Naive B cell (primary cell): ENCODE measurements around the gene ZNF473. TPM values are rescaled to one million over a fixed set of nuclear protein-coding genes. Genes with fewer than 3 reads are reported as not detected.
A peak's percentile ranks its signal among the peaks of the same experiment; 100 is the strongest.

Experiments used
- ATAC-seq, 2 donors: fragments of 150-1000 bp; cut with Tn5 transposase; 2 replicates each; pipeline ENCODE4 v1.10.0; 2021; ENCODE audit warnings: low read depth in 2 of 2, mild to moderate bottlenecking in 2 of 2, moderate library complexity in 2 of 2
- DNase-seq: peaks from one replicate; pipeline ENCODE4 v3.0.0; 2022
- H3K27ac Mint-ChIP-seq, 6 donors: one replicate each; pipeline ENCODE4 v1.8.0; 2020 to 2022; ENCODE audit warnings: mild to moderate bottlenecking in 6 of 6, mixed read lengths in 6 of 6, moderate library complexity in 5 of 6, inconsistent platforms in 2 of 6
- H3K27me3 Mint-ChIP-seq, 3 donors: one replicate each; pipeline ENCODE4 v1.8.0; 2021 to 2022; ENCODE audit warnings: mixed read lengths in 3 of 3, mild to moderate bottlenecking in 1 of 3
- H3K36me3 Mint-ChIP-seq, 2 donors: one replicate each; pipeline ENCODE4 v1.8.0; 2020 to 2022; ENCODE audit warnings: mixed read lengths in 2 of 2, inconsistent platforms in 1 of 2, mild to moderate bottlenecking in 1 of 2
- H3K4me1 Mint-ChIP-seq, 3 donors: one replicate each; pipeline ENCODE4 v1.8.0; 2020 to 2022; ENCODE audit warnings: mixed read lengths in 3 of 3, inconsistent platforms in 1 of 3, mild to moderate bottlenecking in 1 of 3, moderate library complexity in 1 of 3
- H3K4me3 Mint-ChIP-seq, 8 donors: one replicate each; pipeline ENCODE4 v1.8.0; 2020 to 2022; ENCODE audit warnings: mild to moderate bottlenecking in 8 of 8, mixed read lengths in 8 of 8, moderate library complexity in 8 of 8, inconsistent platforms in 2 of 8
- H3K9me3 Mint-ChIP-seq, 7 donors: one replicate each; pipeline ENCODE4 v1.8.0; 2020 to 2022; ENCODE audit warnings: mixed read lengths in 7 of 7, mild to moderate bottlenecking in 5 of 7, inconsistent platforms in 2 of 7, moderate library complexity in 1 of 7
- polyA plus RNA-seq, 6 donors: library from polyadenylated mRNA; unstranded; fragments of 300-500 nt; fragmentation: Illumina TruSeq; gene quantifications; one replicate each; pipeline ENCODE4 v1.2.3, GENCODE V29; 2021; ENCODE audit warnings: low read depth in 6 of 6

Gene ZNF473
- polyA plus RNA-seq, 6 donors from 2014 or later, result 3.1 to 8.6 (median 5.4) TPM

GRCh38 chr19:49988433-49988832, 37.4 kb upstream of the ZNF473 start:
- DNase-seq, result no peak
- no peak for ATAC-seq
- Mint-ChIP-seq H3K9me3 (peaks cover 0 to 7% (median 0%) of the 10 kb centered on the region in 7 donors), H3K27me3 (no peaks in the 10 kb centered on the region), H3K27ac (peak overlapping the region in 2 of 6 donors; percentile 32 to 76), H3K4me1 (peaks cover 0 to 19% (median 6%) of the 10 kb centered on the region in 3 donors), H3K4me3 (peak overlapping the region in 2 of 8 donors; percentile 56 to 64), H3K36me3 (peaks cover 17 to 42% of the 10 kb centered on the region in 2 donors)

GRCh38 chr19:49997709-49998108, 28.1 kb upstream of the ZNF473 start:
- peaks cover 0 to 2% (median 0%) of the 10 kb centered on the region in 3 donors for H3K4me1 Mint-ChIP-seq
- peaks cover 0 to 1% (median 0%) of the 10 kb centered on the region in 7 donors for H3K9me3 Mint-ChIP-seq
- H3K4me3 Mint-ChIP-seq, result no peak overlapping the region
- H3K27me3 Mint-ChIP-seq, result no peaks in the 10 kb centered on the region
- DNase-seq (peak; percentile 12), ATAC-seq (peak; percentile 59 to 68)
- H3K36me3 Mint-ChIP-seq, result peaks cover 23 to 43% of the 10 kb centered on the region in 2 donors
- peak overlapping the region in 1 of 6 donors; percentile 64 for H3K27ac Mint-ChIP-seq

- ATAC-seq (no peak), DNase-seq (no peak)
- no peak overlapping the region for H3K4me3 Mint-ChIP-seq
- H3K9me3 Mint-ChIP-seq, result no peaks in the 10 kb centered on the region
- H3K27me3 Mint-ChIP-seq, result no peaks in the 10 kb centered on the region
- peaks cover 0 to 4% (median 0%) of the 10 kb centered on the region in 3 donors for H3K4me1 Mint-ChIP-seq
- H3K27ac Mint-ChIP-seq, result no peak overlapping the region
- H3K36me3 Mint-ChIP-seq, result peaks cover 8 to 37% of the 10 kb centered on the region in 2 donors
Observed at GRCh38 chr19:49999371-50000010, 26.3 kb upstream of the ZNF473 start.

GRCh38 chr19:50000038-50000840, 25.6 kb upstream of the ZNF473 start:
- Mint-ChIP-seq H3K4me1 (peaks cover 0 to 4% (median 4%) of the 10 kb centered on the region in 3 donors), H3K27me3 (no peaks in the 10 kb centered on the region)
- no peak for ATAC-seq

GRCh38 chr19:50000841-50001557, 24.8 kb upstream of the ZNF473 start:
- no peaks in the 10 kb centered on the region for H3K9me3 Mint-ChIP-seq
- H3K27ac Mint-ChIP-seq, result no peak overlapping the region
- no peak for DNase-seq
- H3K4me1 Mint-ChIP-seq, result peaks cover 0 to 4% (median 4%) of the 10 kb centered on the region in 3 donors
- no peak for ATAC-seq
- H3K4me3 Mint-ChIP-seq, result peak overlapping the region in 1 of 8 donors; percentile 69
- H3K27me3 Mint-ChIP-seq, result no peaks in the 10 kb centered on the region
- H3K36me3 Mint-ChIP-seq, result peaks cover 6 to 36% of the 10 kb centered on the region in 2 donors

More at GRCh38 chr19:50000038-50000840, 25.6 kb upstream of the ZNF473 start:
- no peaks in the 10 kb centered on the region for H3K9me3 Mint-ChIP-seq
- peaks cover 6 to 37% of the 10 kb centered on the region in 2 donors for H3K36me3 Mint-ChIP-seq
- no peak overlapping the region for H3K27ac Mint-ChIP-seq
- no peak for DNase-seq
- H3K4me3 Mint-ChIP-seq, result peak overlapping the region in 1 of 8 donors; percentile 69

GRCh38 chr19:50001775-50002174, 24.0 kb upstream of the ZNF473 start:
- ATAC-seq (no peak), DNase-seq (no peak)
- Mint-ChIP-seq H3K4me3 (no peak overlapping the region), H3K27me3 (no peaks in the 10 kb centered on the region), H3K4me1 (peaks cover 0 to 4% (median 4%) of the 10 kb centered on the region in 3 donors), H3K27ac (no peak overlapping the region), H3K9me3 (no peaks in the 10 kb centered on the region), H3K36me3 (peaks cover 6 to 37% of the 10 kb centered on the region in 2 donors)

- no peaks in the 10 kb centered on the region for H3K27me3 Mint-ChIP-seq
- ATAC-seq (no peak), DNase-seq (no peak)
- H3K36me3 Mint-ChIP-seq, result peaks cover 6 to 41% of the 10 kb centered on the region in 2 donors
- H3K9me3 Mint-ChIP-seq, result no peaks in the 10 kb centered on the region
- no peak overlapping the region for H3K27ac Mint-ChIP-seq
- H3K4me3 Mint-ChIP-seq, result no peak overlapping the region
- peaks cover 0 to 4% (median 4%) of the 10 kb centered on the region in 3 donors for H3K4me1 Mint-ChIP-seq
Observed at GRCh38 chr19:50002386-50002960, 23.3 kb upstream of the ZNF473 start.

- DNase-seq (no peak), ATAC-seq (no peak)
- Mint-ChIP-seq H3K36me3 (peaks cover 0 to 44% of the 10 kb centered on the region in 2 donors), H3K4me1 (peaks cover 0 to 4% (median 4%) of the 10 kb centered on the region in 3 donors), H3K27ac (peak overlapping the region in 1 of 6 donors; percentile 76), H3K9me3 (no peaks in the 10 kb centered on the region), H3K4me3 (no peak overlapping the region), H3K27me3 (no peaks in the 10 kb centered on the region)
Observed at GRCh38 chr19:50003254-50003788, 22.5 kb upstream of the ZNF473 start.

- Mint-ChIP-seq H3K27ac (peak overlapping the region in 2 of 6 donors; percentile 19 to 76), H3K36me3 (peaks cover 0 to 46% of the 10 kb centered on the region in 2 donors), H3K9me3 (no peaks in the 10 kb centered on the region), H3K4me3 (no peak overlapping the region), H3K4me1 (peaks cover 0 to 7% (median 4%) of the 10 kb centered on the region in 3 donors), H3K27me3 (no peaks in the 10 kb centered on the region)
- DNase-seq, result no peak
- ATAC-seq, result no peak
Observed at GRCh38 chr19:50003810-50004419, 21.9 kb upstream of the ZNF473 start.

GRCh38 chr19:50005428-50005827, 20.4 kb upstream of the ZNF473 start:
- no peak for DNase-seq
- no peak overlapping the region for H3K4me3 Mint-ChIP-seq
- no peak for ATAC-seq
- peaks cover 0 to 7% (median 4%) of the 10 kb centered on the region in 3 donors for H3K4me1 Mint-ChIP-seq
- H3K36me3 Mint-ChIP-seq, result peaks cover 0 to 40% of the 10 kb centered on the region in 2 donors
- H3K27ac Mint-ChIP-seq, result no peak overlapping the region
- no peaks in the 10 kb centered on the region for H3K27me3 Mint-ChIP-seq
- no peaks in the 10 kb centered on the region for H3K9me3 Mint-ChIP-seq

GRCh38 chr19:50007170-50007569, 18.6 kb upstream of the ZNF473 start:
- Mint-ChIP-seq H3K27me3 (no peaks in the 10 kb centered on the region), H3K9me3 (no peaks in the 10 kb centered on the region), H3K36me3 (peaks cover 0 to 34% of the 10 kb centered on the region in 2 donors), H3K4me1 (peaks cover 0 to 7% (median 4%) of the 10 kb centered on the region in 3 donors), H3K4me3 (no peak overlapping the region), H3K27ac (peak overlapping the region in 1 of 6 donors; percentile 38)
- ATAC-seq (no peak), DNase-seq (no peak)

GRCh38 chr19:50007947-50008346, 17.9 kb upstream of the ZNF473 start:
- H3K27me3 Mint-ChIP-seq, result no peaks in the 10 kb centered on the region
- ATAC-seq (no peak), DNase-seq (no peak)
- H3K36me3 Mint-ChIP-seq, result peaks cover 0 to 32% of the 10 kb centered on the region in 2 donors
- H3K4me1 Mint-ChIP-seq, result peaks cover 0 to 7% (median 4%) of the 10 kb centered on the region in 3 donors
- H3K9me3 Mint-ChIP-seq, result no peaks in the 10 kb centered on the region
- H3K27ac Mint-ChIP-seq, result peak overlapping the region in 2 of 6 donors; percentile 31 to 56
- peak overlapping the region in 1 of 8 donors; percentile 16 for H3K4me3 Mint-ChIP-seq
